ENCODE data around the gene EFCAB13.

DNA sequence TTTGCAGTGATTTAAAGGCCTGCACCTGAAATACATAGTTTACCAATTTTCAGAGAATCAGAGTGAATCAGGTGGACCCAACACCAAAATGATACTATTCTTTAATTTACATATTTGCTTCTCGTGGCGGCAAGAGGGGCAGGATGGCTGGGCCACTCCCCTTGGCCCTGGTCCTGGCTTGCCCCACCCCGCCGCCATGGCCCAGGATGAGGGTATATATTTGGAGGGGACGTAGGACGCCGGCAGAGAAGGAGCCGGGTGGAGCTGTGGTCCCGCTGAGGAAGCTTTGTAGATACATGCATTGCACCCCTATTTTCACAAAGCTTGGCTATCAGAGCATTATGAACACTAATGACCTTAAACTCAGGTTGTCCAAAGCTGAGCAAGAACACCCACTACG is 43.5 kb downstream of the EFCAB13 start:
- TF ChIP-seq, protein P1, sequence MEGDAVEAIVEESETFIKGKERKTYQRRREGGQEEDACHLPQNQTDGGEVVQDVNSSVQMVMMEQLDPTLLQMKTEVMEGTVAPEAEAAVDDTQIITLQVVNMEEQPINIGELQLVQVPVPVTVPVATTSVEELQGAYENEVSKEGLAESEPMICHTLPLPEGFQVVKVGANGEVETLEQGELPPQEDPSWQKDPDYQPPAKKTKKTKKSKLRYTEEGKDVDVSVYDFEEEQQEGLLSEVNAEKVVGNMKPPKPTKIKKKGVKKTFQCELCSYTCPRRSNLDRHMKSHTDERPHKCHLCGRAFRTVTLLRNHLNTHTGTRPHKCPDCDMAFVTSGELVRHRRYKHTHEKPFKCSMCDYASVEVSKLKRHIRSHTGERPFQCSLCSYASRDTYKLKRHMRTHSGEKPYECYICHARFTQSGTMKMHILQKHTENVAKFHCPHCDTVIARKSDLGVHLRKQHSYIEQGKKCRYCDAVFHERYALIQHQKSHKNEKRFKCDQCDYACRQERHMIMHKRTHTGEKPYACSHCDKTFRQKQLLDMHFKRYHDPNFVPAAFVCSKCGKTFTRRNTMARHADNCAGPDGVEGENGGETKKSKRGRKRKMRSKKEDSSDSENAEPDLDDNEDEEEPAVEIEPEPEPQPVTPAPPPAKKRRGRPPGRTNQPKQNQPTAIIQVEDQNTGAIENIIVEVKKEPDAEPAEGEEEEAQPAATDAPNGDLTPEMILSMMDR (IDR thresholded peaks at IDR 0.05), result no peak
- TF ChIP-seq POLR2A (IDR thresholded peaks at IDR 0.05), result no peak

Measured in right lobe of liver (tissue), 4 donors.